GM19099 (cell line): ENCODE measurements around the gene CSNK1G1.

Source experiments
- POLR2A ChIP-seq: IDR thresholded peaks from 3 replicates; pipeline ENCODE4 v1.6.1; 2011; ENCODE audit warnings: low read depth; ENCODE audit not compliant: insufficient read length; ENCODE audit errors: extremely low read depth

Gene CSNK1G1

GRCh38 chr15:64355944-64356709 lies at the start of gene CSNK1G1:
Gene CSNK1G1, minus strand, starts transcription at chr15:64356173. Its CDS starts 55,674 bp downstream, at chr15:64300499.
- peak; percentile 50 for TF ChIP-seq POLR2A

GRCh38 chr15:64400583-64400982 lies 44.6 kb upstream of the CSNK1G1 start:
- TF ChIP-seq POLR2A, result no peak

GRCh38 chr15:64398575-64398974 lies 42.6 kb upstream of the CSNK1G1 start:
- TF ChIP-seq POLR2A, result no peak

- no peak for TF ChIP-seq POLR2A
Observed at GRCh38 chr15:64396789-64397188, 40.8 kb upstream of the CSNK1G1 start.

- TF ChIP-seq POLR2A, result no peak
Observed at GRCh38 chr15:64389036-64389435, 33.1 kb upstream of the CSNK1G1 start.

GRCh38 chr15:64387562-64388168 lies 31.7 kb upstream of the CSNK1G1 start, which contains the start of gene TRIP4:
Gene TRIP4, plus strand, starts transcription at chr15:64387836. Its CDS starts 28 bp downstream, at chr15:64387864.
- peak; percentile 93 for TF ChIP-seq POLR2A

- TF ChIP-seq POLR2A, result no peak
Observed at GRCh38 chr15:64386291-64386690, 30.3 kb upstream of the CSNK1G1 start.

GRCh38 chr15:64383760-64384159 lies 27.8 kb upstream of the CSNK1G1 start:
- no peak for TF ChIP-seq POLR2A

GRCh38 chr15:64381000-64381751 lies 25.2 kb upstream of the CSNK1G1 start, which contains the start of gene PCLAF:
Gene PCLAF, minus strand, starts transcription at chr15:64381441. Its CDS starts 70 bp downstream, at chr15:64381371.
- TF ChIP-seq POLR2A, result peak; percentile 91

- no peak for TF ChIP-seq POLR2A
Observed at GRCh38 chr15:64379216-64379960, 23.4 kb upstream of the CSNK1G1 start.

- no peak for TF ChIP-seq POLR2A
Observed at GRCh38 chr15:64373360-64373759, 17.4 kb upstream of the CSNK1G1 start.

- TF ChIP-seq POLR2A, result no peak
Observed at GRCh38 chr15:64369078-64369607, 13.2 kb upstream of the CSNK1G1 start.

- TF ChIP-seq POLR2A, result no peak
Observed at GRCh38 chr15:64361259-64361658, 5.3 kb upstream of the CSNK1G1 start.

GRCh38 chr15:64356710-64357040 lies 702 bp upstream of the CSNK1G1 start:
- TF ChIP-seq POLR2A, result no peak
